Subcutaneous abdominal adipose tissue (tissue), 5 donors: ENCODE results near the gene MYO3B.

ENCODE experiments used
- H3K27ac ChIP-seq: one replicate; pipeline ENCODE4 v1.7.0; 2013; ENCODE audit warnings: low read depth, mild to moderate bottlenecking, inconsistent platforms, low read length, moderate library complexity
- H3K27me3 ChIP-seq, 5 donors: one replicate each; pipeline ENCODE4 v1.7.0; 2013; ENCODE audit warnings: low read length in 5 of 5, inconsistent platforms in 1 of 5; ENCODE audit not compliant: control insufficient read depth in 5 of 5, insufficient read depth in 4 of 5
- H3K36me3 ChIP-seq, 5 donors: one replicate each; pipeline ENCODE4 v1.7.0; 2013; ENCODE audit warnings: low read length in 5 of 5; ENCODE audit not compliant: control insufficient read depth in 5 of 5, insufficient read depth in 5 of 5
- H3K4me1 ChIP-seq, 5 donors: one replicate each; pipeline ENCODE4 v1.7.0; 2013; ENCODE audit warnings: low read length in 5 of 5, mild to moderate bottlenecking in 3 of 5, moderate library complexity in 1 of 5; ENCODE audit not compliant: control insufficient read depth in 5 of 5, insufficient read depth in 5 of 5
- H3K4me3 ChIP-seq, 5 donors: one replicate each; pipeline ENCODE4 v1.7.0; 2013; ENCODE audit warnings: low read length in 5 of 5, low read depth in 1 of 5
- H3K9ac ChIP-seq, 5 donors: one replicate each; pipeline ENCODE4 v1.7.0; 2013; ENCODE audit warnings: low read length in 5 of 5, mild to moderate bottlenecking in 4 of 5, moderate library complexity in 3 of 5
- H3K9me3 ChIP-seq, 5 donors: one replicate each; pipeline ENCODE4 v1.7.0; 2013; ENCODE audit warnings: low read length in 5 of 5; ENCODE audit not compliant: control insufficient read depth in 5 of 5
- donor health status: healthy.
- donor health status: healthy.
- donor health status: healthy.
- donor health status: healthy.
- donor health status: healthy.

MYO3B gene

DNA sequence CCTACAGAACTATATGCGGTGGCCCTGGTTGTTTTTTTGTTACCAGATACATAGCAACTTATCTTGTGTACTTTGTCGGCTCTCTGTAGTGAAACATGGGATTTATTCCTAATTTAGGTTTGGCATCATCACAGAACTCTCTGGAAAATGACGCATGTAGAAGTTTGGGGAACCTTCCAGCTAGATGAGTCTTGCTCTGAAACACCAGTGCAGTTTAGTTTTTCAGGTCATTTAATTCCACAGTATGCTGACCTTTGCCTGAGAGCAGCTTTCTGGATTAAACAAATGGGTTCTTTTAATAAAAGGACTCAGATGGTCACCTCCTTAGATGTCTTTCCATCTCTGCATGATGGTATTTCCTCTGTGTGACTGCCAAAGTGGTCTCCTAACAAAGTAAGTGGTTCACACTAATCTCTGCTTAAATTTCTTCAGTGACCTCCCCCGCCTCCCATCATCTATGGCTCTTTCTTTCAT lies 39.9 kb downstream of the MYO3B start:
- no peak overlapping the region for H3K27ac ChIP-seq
- H3K4me3 ChIP-seq = no peak overlapping the region
- no peaks in the 10 kb centered on the region for H3K9me3 ChIP-seq
- H3K27me3 ChIP-seq = peaks cover 0 to 4% (median 0%) of the 10 kb centered on the region in 5 donors
- H3K36me3 ChIP-seq = no peaks in the 10 kb centered on the region
- peaks cover 0 to 5% (median 0%) of the 10 kb centered on the region in 5 donors for H3K4me1 ChIP-seq
- no peak overlapping the region for H3K9ac ChIP-seq

DNA sequence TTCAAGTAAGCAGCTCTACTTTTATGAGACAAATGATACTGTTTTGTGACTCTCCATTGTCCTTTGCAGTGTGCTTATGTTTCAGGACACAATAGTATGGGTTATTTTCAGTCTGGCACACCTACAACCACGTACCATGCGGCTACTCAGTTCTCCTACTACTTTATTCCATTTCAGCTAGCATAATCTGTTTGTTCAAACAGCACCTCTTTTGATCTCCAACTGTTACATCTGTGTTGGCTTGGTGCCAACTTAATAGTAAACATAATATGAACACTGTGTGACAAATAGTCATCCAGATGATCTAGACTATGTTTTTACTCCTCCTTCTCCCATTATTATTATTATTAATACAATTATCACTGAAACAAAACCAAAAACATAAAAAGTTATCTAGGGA lies 40.5 kb downstream of the MYO3B start:
- Histone ChIP-seq H3K9me3 (no peaks in the 10 kb centered on the region), H3K4me1 (peaks cover 0 to 4% (median 0%) of the 10 kb centered on the region in 5 donors), H3K27me3 (peaks cover 0 to 4% (median 0%) of the 10 kb centered on the region in 5 donors), H3K27ac (no peak overlapping the region), H3K4me3 (no peak overlapping the region), H3K36me3 (no peaks in the 10 kb centered on the region), H3K9ac (no peak overlapping the region)

DNA sequence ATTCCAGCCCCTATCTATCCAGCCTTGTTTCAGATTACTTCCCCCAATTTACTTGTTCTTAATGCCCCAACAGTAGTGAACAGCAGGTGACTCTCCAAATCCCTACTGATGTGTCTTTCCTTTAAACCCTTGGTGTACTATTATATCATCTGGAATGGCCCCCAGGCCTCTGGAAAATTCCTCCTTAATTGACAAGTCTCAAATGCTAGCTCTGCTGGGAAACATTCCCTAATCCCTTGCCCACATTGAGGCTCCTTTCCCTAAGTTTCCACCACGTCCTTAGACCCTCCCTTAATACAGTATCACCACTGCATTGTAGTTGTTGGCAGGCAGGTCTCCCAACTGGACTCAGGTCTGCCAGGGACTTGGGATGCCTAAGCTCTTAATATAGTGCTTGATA lies 41.0 kb downstream of the MYO3B start:
- H3K4me3 ChIP-seq = no peak overlapping the region
- H3K36me3 ChIP-seq = no peaks in the 10 kb centered on the region
- no peak overlapping the region for H3K27ac ChIP-seq
- H3K9me3 ChIP-seq = no peaks in the 10 kb centered on the region
- H3K9ac ChIP-seq = no peak overlapping the region
- peaks cover 0 to 4% (median 0%) of the 10 kb centered on the region in 5 donors for H3K4me1 ChIP-seq
- H3K27me3 ChIP-seq = peaks cover 0 to 4% (median 0%) of the 10 kb centered on the region in 5 donors

DNA sequence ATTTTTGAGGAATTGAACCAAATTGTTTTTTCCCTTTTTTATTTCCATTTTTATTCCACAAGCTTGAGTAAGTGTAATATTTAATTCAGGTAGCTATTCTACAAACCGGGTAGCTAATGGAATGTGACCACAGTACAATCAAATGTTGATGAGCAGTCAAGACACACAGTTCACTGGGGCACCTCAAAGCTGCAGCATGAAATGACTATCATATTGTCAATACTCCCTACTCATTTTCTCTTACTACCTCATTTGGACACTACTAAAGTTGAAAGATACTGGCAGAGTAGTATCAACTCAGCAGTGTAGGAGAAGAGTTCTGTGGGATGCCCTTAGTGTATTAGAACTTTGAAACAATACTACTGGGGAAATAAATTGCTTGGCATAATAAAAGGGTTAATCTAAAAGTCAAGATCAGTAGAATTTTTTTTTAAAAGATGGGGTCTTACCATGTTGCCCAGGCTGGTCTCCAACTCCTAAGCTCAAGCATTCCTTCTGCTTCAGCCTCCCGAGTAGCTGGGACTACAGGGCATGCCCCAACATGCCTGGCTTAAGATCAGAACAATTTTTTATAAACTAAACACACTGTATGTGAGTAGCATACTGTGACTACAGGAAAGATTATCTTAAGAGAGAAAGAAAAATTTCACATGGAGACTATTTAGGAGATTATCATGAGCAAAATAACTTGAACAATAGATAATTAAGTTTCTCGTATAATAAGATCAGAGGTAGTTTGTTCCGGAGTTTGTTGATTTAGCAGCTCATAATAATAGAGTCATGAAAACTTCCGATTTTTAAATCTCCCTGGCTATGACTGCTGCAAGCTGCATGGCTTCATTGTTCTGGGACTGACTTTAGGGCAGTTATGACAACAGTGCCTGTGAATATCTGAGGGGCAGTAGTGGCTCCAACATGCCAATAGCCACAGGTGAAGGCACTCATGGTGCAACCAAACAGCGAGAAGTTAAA lies 43.7 kb downstream of the MYO3B start:
- Histone ChIP-seq H3K4me3 (no peak overlapping the region), H3K27ac (no peak overlapping the region), H3K27me3 (peaks cover 0 to 4% (median 0%) of the 10 kb centered on the region in 5 donors)

DNA sequence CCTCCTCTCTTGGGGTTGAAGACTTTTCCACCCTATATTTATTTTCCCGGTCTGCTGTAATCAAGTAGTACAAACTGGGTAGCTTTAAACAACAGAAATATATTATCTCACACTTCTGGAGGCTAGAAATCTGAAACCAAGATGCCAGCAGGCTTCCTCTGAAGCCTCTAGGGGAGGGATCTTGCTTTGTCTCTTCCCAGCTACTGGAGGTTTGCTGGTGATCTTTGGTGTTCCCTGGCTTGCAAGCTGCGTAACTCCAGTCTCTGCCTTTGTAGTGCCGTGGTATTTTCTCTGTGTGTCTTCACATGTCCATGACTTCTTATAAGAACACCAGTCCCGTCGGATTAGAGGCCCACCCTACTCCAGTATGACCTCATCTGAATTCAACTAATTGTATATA lies 44.4 kb downstream of the MYO3B start:
- no peaks in the 10 kb centered on the region for H3K27me3 ChIP-seq
- H3K9me3 ChIP-seq = no peaks in the 10 kb centered on the region
- no peak overlapping the region for H3K27ac ChIP-seq
- no peak overlapping the region for H3K9ac ChIP-seq
- H3K4me3 ChIP-seq = no peak overlapping the region
- no peaks in the 10 kb centered on the region for H3K36me3 ChIP-seq
- peaks cover 0 to 4% (median 0%) of the 10 kb centered on the region in 5 donors for H3K4me1 ChIP-seq

More for the DNA sequence above, 43.7 kb downstream of the MYO3B start:
- no peaks in the 10 kb centered on the region for H3K36me3 ChIP-seq
- H3K9ac ChIP-seq = no peak overlapping the region
- H3K9me3 ChIP-seq = no peaks in the 10 kb centered on the region
- peaks cover 0 to 4% (median 0%) of the 10 kb centered on the region in 5 donors for H3K4me1 ChIP-seq

DNA sequence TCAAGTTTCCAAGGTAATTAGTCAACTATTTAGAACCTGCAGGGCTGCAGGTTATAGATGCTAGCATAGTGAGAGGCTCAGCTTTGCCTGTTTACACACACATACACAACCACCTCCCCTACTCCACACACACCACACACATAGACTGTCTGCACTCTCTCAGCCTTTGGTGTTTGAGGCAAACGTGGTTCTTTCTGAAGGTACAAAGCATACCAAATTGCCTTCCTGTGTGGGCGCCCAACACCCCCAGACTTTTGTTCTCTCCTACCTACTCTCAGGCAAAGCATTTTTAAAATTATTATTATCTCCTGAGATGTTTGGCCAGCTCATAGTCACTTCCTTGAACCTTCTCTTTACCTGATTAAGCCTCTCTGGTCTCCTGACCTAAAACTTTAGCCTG lies 44.9 kb downstream of the MYO3B start:
- H3K27me3 ChIP-seq = no peaks in the 10 kb centered on the region

DNA sequence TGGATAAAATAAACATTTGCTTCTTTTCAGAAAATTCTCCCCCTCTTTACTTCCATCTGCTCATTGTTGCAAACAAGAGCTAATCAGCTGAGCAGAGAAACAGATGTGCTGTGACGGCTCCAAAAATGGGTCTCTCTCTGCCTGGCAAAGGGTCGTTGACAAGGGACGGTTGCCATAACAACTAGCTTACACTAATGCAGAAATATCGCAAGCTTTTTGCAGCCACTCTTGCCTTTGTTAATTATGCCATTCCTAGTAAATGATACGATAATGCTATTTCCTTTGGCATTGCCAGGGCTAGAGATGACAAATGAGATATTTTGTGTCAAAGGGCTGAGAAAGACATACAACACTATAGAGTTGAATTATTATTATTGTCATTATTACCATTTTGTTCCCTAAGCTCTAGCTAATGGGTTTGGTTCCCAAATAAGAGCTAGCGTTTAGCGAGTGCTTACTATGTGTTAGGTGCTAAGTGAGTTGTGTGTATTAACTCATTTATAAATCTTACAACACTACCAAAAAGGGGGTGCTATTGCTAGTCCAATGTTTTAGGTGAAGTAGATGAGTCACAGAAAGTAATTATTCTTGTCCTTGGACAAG lies 46.8 kb downstream of the MYO3B start:
- Histone ChIP-seq H3K36me3 (no peaks in the 10 kb centered on the region), H3K4me1 (peaks cover 0 to 4% (median 0%) of the 10 kb centered on the region in 5 donors), H3K27ac (no peak overlapping the region), H3K9ac (no peak overlapping the region), H3K27me3 (no peaks in the 10 kb centered on the region), H3K9me3 (no peaks in the 10 kb centered on the region), H3K4me3 (no peak overlapping the region)

More for the DNA sequence above, 44.9 kb downstream of the MYO3B start:
- Histone ChIP-seq H3K9ac (no peak overlapping the region), H3K9me3 (no peaks in the 10 kb centered on the region), H3K27ac (no peak overlapping the region), H3K4me3 (no peak overlapping the region), H3K36me3 (no peaks in the 10 kb centered on the region), H3K4me1 (peaks cover 0 to 4% (median 0%) of the 10 kb centered on the region in 5 donors)

DNA sequence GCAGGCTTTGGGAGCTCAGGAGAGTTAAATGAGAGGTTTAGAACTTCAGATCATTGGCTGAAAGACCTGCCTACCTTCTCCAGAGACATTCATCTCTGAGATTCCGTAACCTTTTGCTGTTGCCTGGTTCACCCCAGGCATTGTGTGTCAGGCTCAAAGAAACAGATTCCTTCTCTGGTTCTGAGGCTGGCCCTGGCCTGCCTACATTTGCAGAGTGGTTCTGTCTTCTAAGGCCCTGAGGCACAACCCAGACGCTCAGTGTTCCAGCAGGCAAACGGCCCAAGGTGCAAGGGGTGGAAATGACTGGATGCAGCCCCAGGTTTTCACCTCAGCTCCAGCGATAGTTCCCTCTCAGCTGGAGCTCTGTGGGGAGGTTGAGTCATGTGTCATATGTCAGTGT lies 48.3 kb downstream of the MYO3B start:
- Histone ChIP-seq H3K27me3 (no peaks in the 10 kb centered on the region), H3K4me3 (no peak overlapping the region), H3K9me3 (no peaks in the 10 kb centered on the region), H3K9ac (no peak overlapping the region), H3K36me3 (no peaks in the 10 kb centered on the region), H3K27ac (no peak overlapping the region), H3K4me1 (peaks cover 0 to 4% (median 0%) of the 10 kb centered on the region in 5 donors)

DNA sequence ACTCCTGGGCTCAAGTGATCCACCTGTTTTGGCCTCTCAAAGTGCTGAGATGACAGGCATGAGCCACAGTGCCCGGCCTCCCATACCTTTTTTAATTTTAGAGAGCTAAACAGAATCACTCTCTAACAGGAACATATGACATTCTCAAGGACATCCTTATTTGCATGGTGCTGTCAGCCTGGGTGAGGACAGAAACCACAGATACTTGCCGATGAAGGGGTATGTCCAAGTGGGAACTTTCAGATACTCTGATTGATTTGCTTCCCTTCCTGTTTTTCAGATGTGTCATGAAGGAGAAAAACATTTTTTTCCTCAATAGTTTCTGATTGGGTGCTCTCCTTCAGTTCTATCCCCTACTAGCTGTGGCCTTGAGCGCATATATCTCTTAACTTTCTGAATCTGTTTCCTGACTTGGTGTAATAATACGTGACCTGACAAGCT lies 49.6 kb downstream of the MYO3B start:
- H3K4me3 ChIP-seq = no peak overlapping the region
- H3K4me1 ChIP-seq = no peaks in the 10 kb centered on the region
- no peaks in the 10 kb centered on the region for H3K36me3 ChIP-seq
- no peak overlapping the region for H3K9ac ChIP-seq
- no peaks in the 10 kb centered on the region for H3K9me3 ChIP-seq
- H3K27ac ChIP-seq = no peak overlapping the region
- no peaks in the 10 kb centered on the region for H3K27me3 ChIP-seq

DNA sequence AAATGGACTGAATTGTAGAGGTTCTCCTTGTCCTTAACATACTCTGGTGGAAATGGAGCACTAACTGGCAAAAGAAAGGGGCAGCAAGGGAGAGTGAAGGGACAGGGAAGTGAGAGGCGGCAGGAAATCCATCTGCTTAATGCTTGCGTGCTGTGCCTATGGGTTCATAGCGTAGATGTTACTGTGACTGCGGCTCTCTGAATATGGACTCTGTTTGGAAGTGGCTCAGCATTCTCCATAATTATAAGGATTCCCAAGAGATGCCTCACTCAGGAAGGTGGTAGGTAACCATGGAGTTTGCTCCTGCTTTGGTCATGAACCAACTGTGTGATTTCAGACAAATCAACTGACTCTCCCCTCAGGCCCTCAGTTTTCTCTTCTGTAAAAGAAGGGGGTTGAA lies 50.0 kb downstream of the MYO3B start:
- no peak overlapping the region for H3K4me3 ChIP-seq
- H3K4me1 ChIP-seq = no peaks in the 10 kb centered on the region
- H3K9ac ChIP-seq = no peak overlapping the region
- no peaks in the 10 kb centered on the region for H3K9me3 ChIP-seq
- H3K27ac ChIP-seq = no peak overlapping the region
- H3K27me3 ChIP-seq = no peaks in the 10 kb centered on the region
- no peaks in the 10 kb centered on the region for H3K36me3 ChIP-seq
